IMR-90 (cell line): ENCODE data around the gene GFPT1. TPM values are rescaled to one million over a fixed set of nuclear protein-coding genes. Genes with fewer than 3 reads are reported as not detected.
A peak's percentile ranks its signal among the peaks of the same experiment; 100 is the strongest.

Experiments used
- ATAC-seq: fragments of 200-7000 bp; cut with Tn5 transposase; 2 replicates; pipeline ENCODE4 v1.9.1; 2020; ENCODE audit warnings: low read depth, mild to moderate bottlenecking, moderate library complexity
- BruUV-seq: library from RNA; stranded (reverse); fragments of 400-500 nt; replicated peaks from 2 replicates; lab custom pipeline; 2021; lab: Mats Ljungman, UMichigan
- CTCF ChIA-PET: fragments of 300-600 bp; formaldehyde crosslinking; extraction: SDS; loops from one replicate; lab custom pipeline; 2021; ENCODE audit warnings: antibody characterized with exemption; lab: Yijun Ruan, JAX
- POLR2A ChIA-PET: fragments of 300-600 bp; sonication (Branson Sonifier 250); formaldehyde crosslinking; loops from one replicate; lab custom pipeline; 2022; ENCODE audit warnings: antibody characterized with exemption; ENCODE audit not compliant: unreplicated experiment; lab: Charles Lee
- DNase-seq: peaks from one replicate; pipeline ENCODE4 v3.0.0; 2013
- H2AFZ ChIP-seq: replicated peaks from 2 replicates; pipeline ENCODE3; 2013; ENCODE audit warnings: low read length, mild to moderate bottlenecking; ENCODE audit not compliant: poor library complexity
- H2AK5ac ChIP-seq: 2 replicates; pipeline ENCODE4 v1.6.1; 2013; ENCODE audit warnings: low read depth, low read length, inconsistent platforms
- H2AK9ac ChIP-seq: replicated peaks from 2 replicates; pipeline ENCODE3; 2013; ENCODE audit warnings: mild to moderate bottlenecking, low read depth, low read length, moderate library complexity; ENCODE audit not compliant: poor library complexity
- H2BK120ac ChIP-seq: 2 replicates; pipeline ENCODE4 v1.6.1; 2013; ENCODE audit warnings: low read depth, low read length, inconsistent platforms
- H2BK15ac ChIP-seq: 3 replicates; pipeline ENCODE4 v1.6.1; 2013; ENCODE audit warnings: low read depth, low read length, inconsistent platforms
- H2BK20ac ChIP-seq: 2 replicates; pipeline ENCODE4 v1.6.1; 2013; ENCODE audit warnings: low read depth, mild to moderate bottlenecking, inconsistent platforms, low read length, moderate library complexity
- H2BK5ac ChIP-seq: 2 replicates; pipeline ENCODE4 v1.6.1; 2013; ENCODE audit warnings: mild to moderate bottlenecking, low read depth, low read length, inconsistent platforms; ENCODE audit not compliant: poor library complexity, severe bottlenecking
- H3K14ac ChIP-seq: replicated peaks from 2 replicates; pipeline ENCODE4 v1.6.1; 2013; ENCODE audit warnings: low read depth, low read length, inconsistent platforms
- H3K18ac ChIP-seq: 2 replicates; pipeline ENCODE4 v1.6.1; 2013; ENCODE audit warnings: low read depth, low read length, control low read depth
- H3K23ac ChIP-seq: 2 replicates; pipeline ENCODE4 v1.6.1; 2013; ENCODE audit warnings: low read depth, low read length, inconsistent platforms
- H3K27ac ChIP-seq: 2 replicates; pipeline ENCODE4 v1.5.1; 2013; ENCODE audit warnings: mild to moderate bottlenecking, control low read depth, low read length; ENCODE audit not compliant: insufficient read depth
- H3K27me3 ChIP-seq: 2 replicates; pipeline ENCODE4 v1.6.1; 2013; ENCODE audit warnings: low read length; ENCODE audit not compliant: control insufficient read depth, insufficient read depth
- H3K36me3 ChIP-seq: 2 replicates; pipeline ENCODE4 v1.6.1; 2013; ENCODE audit warnings: low read length, mixed read lengths; ENCODE audit not compliant: control insufficient read depth, insufficient read depth
- H3K4ac ChIP-seq: 2 replicates; pipeline ENCODE4 v1.6.1; 2013; ENCODE audit warnings: low read depth, low read length, inconsistent platforms
- H3K4me1 ChIP-seq: 2 replicates; pipeline ENCODE4 v1.6.1; 2013; ENCODE audit warnings: low read length, mixed read lengths; ENCODE audit not compliant: control insufficient read depth, insufficient read depth
- H3K4me2 ChIP-seq: 2 replicates; pipeline ENCODE4 v1.6.1; 2013; ENCODE audit warnings: low read depth, mild to moderate bottlenecking, control low read depth, low read length, moderate library complexity
- H3K4me3 ChIP-seq: 2 replicates; pipeline ENCODE4 v1.5.1; 2013; ENCODE audit warnings: low read depth, mild to moderate bottlenecking, control low read depth, low read length, moderate library complexity; ENCODE audit not compliant: insufficient read depth
- H3K56ac ChIP-seq: 2 replicates; pipeline ENCODE4 v1.6.1; 2013; ENCODE audit warnings: low read length, inconsistent platforms; ENCODE audit not compliant: insufficient read depth; ENCODE audit errors: extremely low read depth
- H3K79me1 ChIP-seq, 2 experiments: 2 replicates each; pipeline ENCODE4 v1.6.1; 2013; ENCODE audit warnings: low read length in 2 of 2, inconsistent platforms in 1 of 2, low read depth in 1 of 2
- H3K9ac ChIP-seq: 2 replicates; pipeline ENCODE4 v1.6.1; 2013; ENCODE audit warnings: low read depth, low read length, control low read depth
- H3K9me1 ChIP-seq: 2 replicates; pipeline ENCODE4 v1.6.1; 2013; ENCODE audit warnings: low read length, inconsistent platforms; ENCODE audit not compliant: insufficient read depth
- H3K9me3 ChIP-seq: 2 replicates; pipeline ENCODE4 v1.6.1; 2013; ENCODE audit warnings: low read length; ENCODE audit not compliant: control insufficient read depth, insufficient read depth
- H4K20me1 ChIP-seq: 2 replicates; pipeline ENCODE4 v1.6.1; 2013; ENCODE audit warnings: low read length, inconsistent platforms; ENCODE audit not compliant: insufficient read depth
- H4K5ac ChIP-seq: 2 replicates; pipeline ENCODE4 v1.6.1; 2013; ENCODE audit warnings: mild to moderate bottlenecking, low read depth, low read length, control low read depth
- H4K8ac ChIP-seq, 2 experiments: 2 replicates each; pipeline ENCODE4 v1.6.1; 2013; ENCODE audit warnings: low read depth in 2 of 2, low read length in 2 of 2, control low read depth in 1 of 2, inconsistent platforms in 1 of 2
- H4K91ac ChIP-seq: 2 replicates; pipeline ENCODE4 v1.6.1; 2013; ENCODE audit warnings: low read depth, low read length, inconsistent platforms; ENCODE audit not compliant: insufficient read depth
- BHLHE40 ChIP-seq: fragments of 150-350 bp; IDR thresholded peaks from 2 replicates; pipeline ENCODE4 v1.6.1; 2016; ENCODE audit warnings: mild to moderate bottlenecking, low read depth, low read length
- CEBPB ChIP-seq: IDR thresholded peaks from 2 replicates; pipeline ENCODE4 v1.6.1; 2012; ENCODE audit warnings: low read depth, low read length, improper control_type of control experiment
- CHD1 ChIP-seq: IDR thresholded peaks from 2 replicates; pipeline ENCODE4 v1.6.1; 2012; ENCODE audit warnings: low read depth, low read length, improper control_type of control experiment
- CTCF ChIP-seq: conservative IDR thresholded peaks from 2 replicates; pipeline ENCODE4 v1.5.1; 2012; ENCODE audit warnings: mild to moderate bottlenecking, low read depth, low read length, improper control_type of control experiment
- ELK1 ChIP-seq: fragments of 150-350 bp; IDR thresholded peaks from 2 replicates; pipeline ENCODE4 v1.6.1; 2016; ENCODE audit warnings: low read depth, mild to moderate bottlenecking, low read length, moderate library complexity, borderline replicate concordance
- FOS ChIP-seq: fragments of 150-350 bp; IDR thresholded peaks from 2 replicates; pipeline ENCODE4 v1.6.1; 2016; ENCODE audit warnings: low read depth, low read length
- MAZ ChIP-seq: IDR thresholded peaks from 2 replicates; pipeline ENCODE4 v1.6.1; 2012; ENCODE audit warnings: low read depth, mild to moderate bottlenecking, low read length, improper control_type of control experiment, moderate library complexity, borderline replicate concordance
- MXI1 ChIP-seq: IDR thresholded peaks from 2 replicates; pipeline ENCODE4 v1.6.1; 2012; ENCODE audit warnings: low read depth, mild to moderate bottlenecking, low read length, moderate library complexity, borderline replicate concordance
- NFE2L2 ChIP-seq: fragments of 150-350 bp; IDR thresholded peaks from 2 replicates; pipeline ENCODE4 v1.6.1; 2016; ENCODE audit warnings: low read depth, mild to moderate bottlenecking, low read length
- POLR2A ChIP-seq: IDR thresholded peaks from 2 replicates; pipeline ENCODE4 v1.6.1; 2012; ENCODE audit warnings: mild to moderate bottlenecking, low read depth, low read length
- RAD21 ChIP-seq: IDR thresholded peaks from 2 replicates; pipeline ENCODE4 v1.6.1; 2012; ENCODE audit warnings: low read length, improper control_type of control experiment
- RCOR1 ChIP-seq: IDR thresholded peaks from 2 replicates; pipeline ENCODE4 v1.6.1; 2012; ENCODE audit warnings: mild to moderate bottlenecking, low read length, improper control_type of control experiment; ENCODE audit not compliant: insufficient replicate concordance
- RFX5 ChIP-seq: IDR thresholded peaks from 2 replicates; pipeline ENCODE4 v1.8.0; 2012; ENCODE audit warnings: low read depth, mild to moderate bottlenecking, low read length, moderate library complexity
- SMC3 ChIP-seq: fragments of 150-350 bp; IDR thresholded peaks from 2 replicates; pipeline ENCODE4 v1.6.1; 2016; ENCODE audit warnings: low read depth, mild to moderate bottlenecking, antibody characterized with exemption, low read length, moderate library complexity
- WGBS, 2 experiments: methylation state at CpG; one replicate each; pipeline versions ENCODE4 v1.1.5 to v1.1.7; 2013; ENCODE audit warnings: missing lambda C conversion rate in 2 of 2; ENCODE audit not compliant: insufficient read length in 1 of 2; ENCODE audit errors: extremely low coverage in 2 of 2; 5-methylcytosine and 5-hydroxymethylcytosine counted together
- dilution Hi-C: fragments of 300-500 bp; cut with HindIII; formaldehyde crosslinking; loops from one replicate; pipeline ENCODE4 v1.14.3; 2018; ENCODE audit warnings: low sequenced_read_pairs; ENCODE audit not compliant: unreplicated experiment
- in situ Hi-C: fragments of 300-500 bp; cut with MboI; formaldehyde crosslinking; loops from 3 replicates; pipeline ENCODE4 v1.14.3; 2019; ENCODE audit warnings: low sequenced_read_pairs, inconsistent platforms, mixed read lengths
- intact Hi-C: fragments of 100-400 bp; cut with micrococcal nuclease; formaldehyde crosslinking; loops from 2 replicates; pipeline ENCODE4 v1.10.0; 2022
- polyA plus RNA-seq, 3 experiments: library from polyadenylated mRNA; depleted of rRNA; stranded (reverse); fragments of >200 nt; gene quantifications; 2 replicates each; pipeline ENCODE4 v1.2.3, GENCODE V29; 2012; ENCODE audit warnings: low replicate concordance in 1 of 3
- total RNA-seq: library from RNA; depleted of rRNA; stranded (reverse); fragments of >200 nt; gene quantifications from 2 replicates; pipeline ENCODE4 v1.2.3, GENCODE V29; 2012
- TF ChIP-seq, protein P1 (sequence below): fragments of 150-350 bp; IDR thresholded peaks from 2 replicates; pipeline ENCODE4 v1.6.1; 2017; ENCODE audit warnings: mild to moderate bottlenecking, antibody characterized with exemption, low read length, low read depth

Gene GFPT1
- total and polyA plus RNA-seq, 2 of the 4 experiments (the other 2 are of a cell fraction) = 23.5 to 52.9 TPM

DNA sequence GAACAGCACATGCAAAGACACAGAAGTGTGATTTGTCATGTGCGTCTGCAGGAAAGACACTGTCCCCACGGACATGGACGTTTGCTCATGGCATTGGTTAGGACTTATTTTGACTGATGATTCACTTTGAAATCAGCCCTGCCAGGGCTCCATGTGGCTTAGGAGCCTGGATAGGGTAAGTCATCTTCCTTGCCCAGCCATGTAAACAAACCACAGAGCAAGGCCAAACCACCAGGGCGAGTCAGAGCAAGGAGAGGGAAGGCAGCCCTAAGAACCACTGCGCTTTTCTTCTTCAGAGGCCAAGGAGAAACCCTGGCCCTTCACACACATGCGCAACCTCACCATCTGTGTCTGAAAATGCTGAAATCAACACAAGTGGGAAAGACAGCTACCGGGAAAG lies 88.8 kb downstream of the GFPT1 start:
- H3K9me1 ChIP-seq = peaks cover 32% of the 10 kb centered on the region
- no TSS peak for BruUV-seq
- H2BK120ac ChIP-seq = peak overlapping the region; percentile 93
- no peak overlapping the region for H3K4me3 ChIP-seq
- H3K23ac ChIP-seq = peak overlapping the region; percentile 80; the same call in 1 of the 2 replicates
- no peaks in the 10 kb centered on the region for H3K36me3 ChIP-seq
- 0 out of 4 replicates have a peak, but pooled peaks cover 0 to 4% of the 10 kb centered on the region in 2 experiments for H3K79me1 ChIP-seq
- H2AK5ac ChIP-seq = peak overlapping the region; percentile 73
- peaks cover 20% of the 10 kb centered on the region for H3K4me1 ChIP-seq
- POLR2A ChIA-PET = interaction anchor here (0.9 kb wide), 1 partner anchor 55 kb away, joined by 3 read pairs; no protein-coding TSS in a partner anchor
- peak overlapping the region; percentile 38 for H2AK9ac ChIP-seq
- peak overlapping the region; percentile 12 to 65 for H4K8ac ChIP-seq
- DNase-seq = peak; percentile 94
- peak overlapping the region; percentile 53 for H2AFZ ChIP-seq
- peak overlapping the region; percentile 37 for H3K18ac ChIP-seq
- peak overlapping the region; percentile 90 for H3K4ac ChIP-seq
- H4K5ac ChIP-seq = peak overlapping the region; percentile 7
- H3K9ac ChIP-seq = peak overlapping the region; percentile 25; the same call in 1 of the 2 replicates
- peak overlapping the region; percentile 0; the same call in 1 of the 2 replicates for H3K4me2 ChIP-seq
- dilution Hi-C loops = no loop called here
- CTCF ChIA-PET = interaction anchor here (0.9 to 1.3 kb wide), 2 partner anchors 56 to 272 kb away, joined by 3 to 4 read pairs; no protein-coding TSS in a partner anchor
- no peaks in the 10 kb centered on the region for H3K27me3 ChIP-seq
- H2BK20ac ChIP-seq = peak overlapping the region; percentile 94
- WGBS, 2 experiments = 0% methylated on average over 1 of the region's 7 CpGs; no CpG with 5 or more reads in 1 of the 2 experiments
- no peaks in the 10 kb centered on the region for H3K9me3 ChIP-seq
- H3K56ac ChIP-seq = peak overlapping the region; percentile 61
- peak; percentile 93 for ATAC-seq
- H2BK5ac ChIP-seq = peak overlapping the region; percentile 79
- peak overlapping the region; percentile 79; the same call in 2 of the 3 replicates for H2BK15ac ChIP-seq
- peak overlapping the region; percentile 80 for H3K14ac ChIP-seq
- intact Hi-C loops = loop anchor here (2.0 kb wide), 1 partner anchor 283 kb away; no protein-coding TSS in a partner anchor
- H4K20me1 ChIP-seq = no peaks in the 10 kb centered on the region
- peak overlapping the region; percentile 92 for H4K91ac ChIP-seq
- H3K27ac ChIP-seq = peak overlapping the region; percentile 64
- in situ Hi-C loops = no loop called here
- TF ChIP-seq, protein P1, sequence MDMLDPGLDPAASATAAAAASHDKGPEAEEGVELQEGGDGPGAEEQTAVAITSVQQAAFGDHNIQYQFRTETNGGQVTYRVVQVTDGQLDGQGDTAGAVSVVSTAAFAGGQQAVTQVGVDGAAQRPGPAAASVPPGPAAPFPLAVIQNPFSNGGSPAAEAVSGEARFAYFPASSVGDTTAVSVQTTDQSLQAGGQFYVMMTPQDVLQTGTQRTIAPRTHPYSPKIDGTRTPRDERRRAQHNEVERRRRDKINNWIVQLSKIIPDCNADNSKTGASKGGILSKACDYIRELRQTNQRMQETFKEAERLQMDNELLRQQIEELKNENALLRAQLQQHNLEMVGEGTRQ = no peak
- TF ChIP-seq BHLHE40 = peak; percentile 79
- TF ChIP-seq RCOR1 = no peak
- no peak for TF ChIP-seq CHD1
- TF ChIP-seq SMC3 = peak; percentile 28; the same call in 1 of the 2 replicates
- peak; percentile 62 for TF ChIP-seq FOS
- no peak for TF ChIP-seq RFX5
- peak; percentile 41; the same call in 1 of the 2 replicates for TF ChIP-seq RAD21
- TF ChIP-seq ELK1 = no peak
- no peak for TF ChIP-seq MAZ
- TF ChIP-seq CEBPB = peak; percentile 19; the same call in 1 of the 2 replicates
- 0 out of 2 replicates have a peak, but pooled peaks have one; percentile 2 for TF ChIP-seq CTCF
- peak; percentile 93 for TF ChIP-seq MXI1
- no peak for TF ChIP-seq NFE2L2
- TF ChIP-seq POLR2A = no peak
